GM18870 (cell line): ENCODE data around the gene CWH43.
A peak's percentile ranks its signal among the peaks of the same experiment; 100 is the strongest.
"Not testable (repeated sequence)": the region's sequence is repeated elsewhere in the genome, so short reads cannot be mapped to it uniquely, and the experiment has no call there.

Source experiments
- ATAC-seq: cut with Tn5 transposase; IDR thresholded peaks from one replicate; pipeline ENCODE4 v1.9.1; 2021; ENCODE audit warnings: moderate library complexity; ENCODE audit not compliant: unreplicated experiment

The CWH43 gene

GRCh38 chr4:48974979-48975640 is 11.0 kb upstream of the CWH43 start:
- ATAC-seq = no peak

- no peak for ATAC-seq
Observed at GRCh38 chr4:48976041-48976440, 10.0 kb upstream of the CWH43 start.

- no peak for ATAC-seq
Observed at GRCh38 chr4:48979914-48980579, 6.0 kb upstream of the CWH43 start.

GRCh38 chr4:48984005-48984404 is 2.1 kb upstream of the CWH43 start:
- ATAC-seq = not testable (repeated sequence)

- ATAC-seq = no peak
Observed at GRCh38 chr4:48985602-48985975, 486 bp upstream of the CWH43 start.

- no peak for ATAC-seq
Observed at GRCh38 chr4:48986654-48987164, 634 bp downstream of the CWH43 start.

GRCh38 chr4:48989461-48990203 is 3.6 kb downstream of the CWH43 start:
- no peak for ATAC-seq

- ATAC-seq = no peak
Observed at GRCh38 chr4:48991357-48991756, 5.3 kb downstream of the CWH43 start.

- no peak for ATAC-seq
Observed at GRCh38 chr4:48997962-48998361, 11.9 kb downstream of the CWH43 start.

GRCh38 chr4:48998440-48998839 is 12.4 kb downstream of the CWH43 start:
- ATAC-seq = no peak

GRCh38 chr4:49000806-49001205 is 14.7 kb downstream of the CWH43 start:
- ATAC-seq = no peak

- no peak for ATAC-seq
Observed at GRCh38 chr4:49002931-49003330, 16.9 kb downstream of the CWH43 start.

- no peak for ATAC-seq
Observed at GRCh38 chr4:49018718-49019295, 32.7 kb downstream of the CWH43 start.

GRCh38 chr4:49032440-49033161 is 46.5 kb downstream of the CWH43 start:
- ATAC-seq = no peak

- ATAC-seq = no peak
Observed at GRCh38 chr4:49036528-49036927, 50.5 kb downstream of the CWH43 start.

GRCh38 chr4:49044270-49044669 is 58.2 kb downstream of the CWH43 start:
- ATAC-seq = no peak

- no peak for ATAC-seq
Observed at GRCh38 chr4:49058306-49058705, 72.2 kb downstream of the CWH43 start.

GRCh38 chr4:49063670-49064069 is 77.6 kb downstream of the CWH43 start:
- ATAC-seq = no peak

- ATAC-seq = not testable (repeated sequence)
Observed at GRCh38 chr4:49072196-49072595, 86.1 kb downstream of the CWH43 start.

GRCh38 chr4:49091883-49092282 is 105.8 kb downstream of the CWH43 start:
- peak; percentile 28 for ATAC-seq

- ATAC-seq = peak; percentile 50
Observed at GRCh38 chr4:49092608-49093135, 106.6 kb downstream of the CWH43 start.
